ENCODE results near the gene PDZRN4.

DNA sequence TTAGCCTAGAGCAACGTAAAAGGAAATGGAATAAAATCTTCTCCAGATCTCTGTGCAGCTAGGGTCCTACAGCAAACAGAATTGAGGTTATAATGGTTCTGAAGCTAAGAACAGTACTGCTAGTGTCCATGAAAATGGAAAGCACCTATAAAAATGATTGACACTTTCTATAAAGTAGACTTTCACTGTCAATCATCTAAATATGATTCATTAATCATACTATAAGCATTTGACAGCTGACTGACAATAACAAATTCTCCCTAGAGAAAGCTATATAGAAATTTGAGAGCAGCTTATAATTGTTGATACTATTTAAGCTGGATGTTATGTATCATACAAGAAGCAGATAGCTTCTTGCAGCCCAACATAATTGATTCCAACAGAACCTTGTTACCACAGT is 80.9 kb downstream of the PDZRN4 start:
- TF ChIP-seq, protein P1, sequence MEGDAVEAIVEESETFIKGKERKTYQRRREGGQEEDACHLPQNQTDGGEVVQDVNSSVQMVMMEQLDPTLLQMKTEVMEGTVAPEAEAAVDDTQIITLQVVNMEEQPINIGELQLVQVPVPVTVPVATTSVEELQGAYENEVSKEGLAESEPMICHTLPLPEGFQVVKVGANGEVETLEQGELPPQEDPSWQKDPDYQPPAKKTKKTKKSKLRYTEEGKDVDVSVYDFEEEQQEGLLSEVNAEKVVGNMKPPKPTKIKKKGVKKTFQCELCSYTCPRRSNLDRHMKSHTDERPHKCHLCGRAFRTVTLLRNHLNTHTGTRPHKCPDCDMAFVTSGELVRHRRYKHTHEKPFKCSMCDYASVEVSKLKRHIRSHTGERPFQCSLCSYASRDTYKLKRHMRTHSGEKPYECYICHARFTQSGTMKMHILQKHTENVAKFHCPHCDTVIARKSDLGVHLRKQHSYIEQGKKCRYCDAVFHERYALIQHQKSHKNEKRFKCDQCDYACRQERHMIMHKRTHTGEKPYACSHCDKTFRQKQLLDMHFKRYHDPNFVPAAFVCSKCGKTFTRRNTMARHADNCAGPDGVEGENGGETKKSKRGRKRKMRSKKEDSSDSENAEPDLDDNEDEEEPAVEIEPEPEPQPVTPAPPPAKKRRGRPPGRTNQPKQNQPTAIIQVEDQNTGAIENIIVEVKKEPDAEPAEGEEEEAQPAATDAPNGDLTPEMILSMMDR (IDR thresholded peaks at IDR 0.05), result no peak
- no peak for TF ChIP-seq POLR2A (IDR thresholded peaks at IDR 0.05)
